Diencephalon (tissue), 1 donor: ENCODE data around the gene TMEM212. TPM values are rescaled to one million over a fixed set of nuclear protein-coding genes. Genes with fewer than 3 reads are reported as not detected.

Source experiments
- total RNA-seq: library from RNA; depleted of rRNA; stranded (reverse); fragments of >200 nt; gene quantifications from one replicate; pipeline ENCODE4 v1.2.3, GENCODE V29; 2014

TMEM212 gene
- not detected for total RNA-seq

DNA sequence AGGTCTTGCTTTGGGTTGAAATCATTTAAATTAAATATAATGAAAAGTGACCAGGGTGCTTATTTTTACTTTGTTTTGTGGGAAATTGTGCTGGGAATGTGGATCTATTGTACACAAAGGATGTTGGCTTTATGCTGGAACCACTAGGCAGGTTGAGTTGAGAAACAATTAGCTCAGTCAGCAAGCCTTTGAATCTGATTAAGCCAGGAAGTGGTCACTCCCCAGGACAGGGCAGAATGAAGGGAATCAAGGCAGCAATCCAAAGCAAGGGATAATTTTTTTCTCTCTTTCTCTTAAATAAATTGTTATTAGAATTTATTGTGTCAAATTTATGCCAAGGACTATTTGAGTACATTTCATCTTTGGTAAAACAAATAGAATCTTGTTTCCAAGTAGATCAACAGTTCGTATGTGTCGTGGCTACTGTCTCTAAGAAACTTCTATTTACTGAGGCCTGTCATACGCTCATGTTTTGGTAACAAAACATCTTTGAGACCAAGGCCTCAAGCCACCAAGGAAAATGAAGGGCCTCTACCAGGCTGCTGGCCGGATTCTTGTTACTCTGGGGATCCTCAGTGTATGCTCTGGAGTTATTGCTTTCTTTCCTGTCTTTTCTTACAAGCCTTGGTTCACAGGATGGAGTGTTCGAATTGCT is at the start of gene TMEM212:
Gene TMEM212 (plus strand): TSS at position 486 of the 655 bp plus-strand sequence. CDS start 35 bp downstream, at position 521.

DNA sequence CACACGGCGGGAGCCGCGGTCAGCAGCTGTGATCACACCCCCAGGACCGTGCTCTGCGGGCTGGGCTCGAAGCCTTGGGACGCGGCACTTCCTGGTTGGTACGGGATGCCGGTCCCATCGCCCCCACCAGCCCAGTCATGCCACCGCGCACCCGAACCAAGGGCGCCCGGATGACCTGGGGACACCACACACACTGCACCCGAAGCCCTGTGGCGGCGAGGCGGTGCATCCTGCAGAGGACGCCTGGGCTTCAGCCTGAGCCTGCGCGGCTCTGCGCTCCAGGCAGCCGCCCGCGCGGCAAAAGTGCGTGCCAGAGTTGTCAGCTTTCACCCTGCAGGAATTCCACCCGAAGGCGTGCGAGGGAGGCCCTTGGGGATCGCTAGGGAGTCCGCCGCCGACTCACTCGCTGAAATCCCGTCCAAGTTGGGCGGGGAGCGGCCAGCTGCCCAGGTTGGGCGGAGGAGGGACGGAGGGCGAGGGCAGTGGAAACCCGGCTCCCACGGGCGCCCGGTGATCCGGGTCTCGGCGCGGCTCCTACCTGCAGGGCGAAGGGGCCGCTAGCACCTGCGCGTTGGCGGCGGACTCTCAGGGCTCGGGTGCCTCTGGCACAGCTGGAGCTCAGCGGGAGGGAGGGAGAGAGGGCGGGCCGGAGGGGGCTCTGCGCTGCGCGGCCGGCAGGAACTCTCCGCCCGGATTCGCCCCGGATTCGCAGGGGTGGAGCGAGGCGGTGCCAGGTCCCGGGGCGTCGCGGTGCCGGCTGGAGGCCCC is 33.1 kb upstream of the TMEM212 start, which contains the start of gene PLD1:
Gene PLD1 (minus strand): TSS at position 623 of the 768 bp plus-strand sequence. CDS start 72,432 bp downstream, outside the sequence.

Other genes with a start within 250 kb of the TMEM212 start
- gene PLD1, start 32.9 kb upstream of the TMEM212 start, total RNA-seq, result 7.2 TPM
- 24.9 TPM for gene FNDC3B, start 196.2 kb downstream of the TMEM212 start, total RNA-seq